ENCODE data around the gene CERCAM.

CERCAM gene

DNA sequence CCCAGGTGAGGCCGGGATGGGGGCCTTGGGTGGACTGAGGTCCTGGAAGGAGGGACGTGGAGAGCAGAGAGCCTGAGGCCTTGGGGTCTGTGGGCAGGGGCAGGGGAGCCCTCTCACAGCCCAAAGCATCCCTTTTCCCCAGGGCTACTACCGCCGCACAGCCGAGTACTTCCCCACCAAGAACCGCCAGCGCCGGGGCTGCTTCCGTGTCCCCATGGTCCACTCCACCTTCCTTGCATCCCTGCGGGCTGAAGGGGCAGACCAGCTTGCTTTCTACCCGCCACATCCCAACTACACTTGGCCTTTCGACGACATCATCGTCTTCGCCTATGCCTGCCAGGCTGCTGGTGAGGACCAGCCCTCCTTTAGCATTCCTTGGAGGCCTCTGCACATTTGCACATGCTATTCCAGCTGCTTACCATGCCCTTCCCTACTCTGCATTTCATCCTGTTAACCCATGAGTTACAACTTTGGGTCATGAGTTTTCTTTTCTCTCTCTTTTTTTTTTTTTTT, 3.7 kb downstream of the CERCAM start:
- no peak for DNase-seq (ENCODE audit: extremely low read depth, low read depth)
- H3K4me3 ChIP-seq (replicated peaks; ENCODE audit: low read depth, low read length): no peak overlapping the region
- TF ChIP-seq, protein P1, sequence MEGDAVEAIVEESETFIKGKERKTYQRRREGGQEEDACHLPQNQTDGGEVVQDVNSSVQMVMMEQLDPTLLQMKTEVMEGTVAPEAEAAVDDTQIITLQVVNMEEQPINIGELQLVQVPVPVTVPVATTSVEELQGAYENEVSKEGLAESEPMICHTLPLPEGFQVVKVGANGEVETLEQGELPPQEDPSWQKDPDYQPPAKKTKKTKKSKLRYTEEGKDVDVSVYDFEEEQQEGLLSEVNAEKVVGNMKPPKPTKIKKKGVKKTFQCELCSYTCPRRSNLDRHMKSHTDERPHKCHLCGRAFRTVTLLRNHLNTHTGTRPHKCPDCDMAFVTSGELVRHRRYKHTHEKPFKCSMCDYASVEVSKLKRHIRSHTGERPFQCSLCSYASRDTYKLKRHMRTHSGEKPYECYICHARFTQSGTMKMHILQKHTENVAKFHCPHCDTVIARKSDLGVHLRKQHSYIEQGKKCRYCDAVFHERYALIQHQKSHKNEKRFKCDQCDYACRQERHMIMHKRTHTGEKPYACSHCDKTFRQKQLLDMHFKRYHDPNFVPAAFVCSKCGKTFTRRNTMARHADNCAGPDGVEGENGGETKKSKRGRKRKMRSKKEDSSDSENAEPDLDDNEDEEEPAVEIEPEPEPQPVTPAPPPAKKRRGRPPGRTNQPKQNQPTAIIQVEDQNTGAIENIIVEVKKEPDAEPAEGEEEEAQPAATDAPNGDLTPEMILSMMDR (IDR thresholded peaks at IDR 0.05; ENCODE audit: low read depth, low read length, missing control alignments): no peak

GRCh38 chr9:128428644-128429512, 8.2 kb downstream of the CERCAM start:
- DNase-seq (ENCODE audit: extremely low read depth, low read depth): no peak
- no peak overlapping the region for H3K4me3 ChIP-seq (replicated peaks; ENCODE audit: low read depth, low read length)
- TF ChIP-seq, protein P1 (IDR thresholded peaks at IDR 0.05; ENCODE audit: low read depth, low read length, missing control alignments): no peak

GRCh38 chr9:128429513-128430086, 8.9 kb downstream of the CERCAM start:
- no peak overlapping the region for H3K4me3 ChIP-seq (replicated peaks; ENCODE audit: low read depth, low read length)
- DNase-seq (ENCODE audit: extremely low read depth, low read depth): no peak
- TF ChIP-seq, protein P1 (IDR thresholded peaks at IDR 0.05; ENCODE audit: low read depth, low read length, missing control alignments): no peak

GRCh38 chr9:128431207-128431606, 10.6 kb downstream of the CERCAM start:
- TF ChIP-seq, protein P1 (IDR thresholded peaks at IDR 0.05; ENCODE audit: low read depth, low read length, missing control alignments): no peak
- H3K4me3 ChIP-seq (replicated peaks; ENCODE audit: low read depth, low read length): no peak overlapping the region

DNA sequence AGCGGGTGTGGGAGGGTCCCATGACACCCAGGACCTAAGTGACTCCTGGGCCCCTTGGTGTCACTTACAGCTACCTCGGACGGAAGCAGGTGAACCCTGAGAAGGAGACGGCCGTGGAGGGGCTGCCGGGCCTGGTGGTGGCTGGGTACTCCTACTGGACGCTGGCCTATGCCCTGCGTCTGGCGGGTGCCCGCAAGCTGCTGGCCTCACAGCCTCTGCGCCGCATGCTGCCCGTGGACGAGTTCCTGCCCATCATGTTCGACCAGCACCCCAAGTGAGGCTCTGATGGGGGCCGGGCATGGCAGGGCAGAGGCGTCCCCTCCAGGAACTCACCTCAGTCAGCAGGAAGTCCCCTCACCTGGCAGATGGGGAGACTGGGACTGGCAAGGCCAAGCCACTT, 13.7 kb downstream of the CERCAM start:
- TF ChIP-seq, protein P1 (IDR thresholded peaks at IDR 0.05; ENCODE audit: low read depth, low read length, missing control alignments): no peak
- H3K4me3 ChIP-seq (replicated peaks; ENCODE audit: low read depth, low read length): no peak overlapping the region
- no peak for DNase-seq (ENCODE audit: extremely low read depth, low read depth)

More at GRCh38 chr9:128431207-128431606, 10.6 kb downstream of the CERCAM start:
- no peak for DNase-seq (ENCODE audit: extremely low read depth, low read depth)

DNA sequence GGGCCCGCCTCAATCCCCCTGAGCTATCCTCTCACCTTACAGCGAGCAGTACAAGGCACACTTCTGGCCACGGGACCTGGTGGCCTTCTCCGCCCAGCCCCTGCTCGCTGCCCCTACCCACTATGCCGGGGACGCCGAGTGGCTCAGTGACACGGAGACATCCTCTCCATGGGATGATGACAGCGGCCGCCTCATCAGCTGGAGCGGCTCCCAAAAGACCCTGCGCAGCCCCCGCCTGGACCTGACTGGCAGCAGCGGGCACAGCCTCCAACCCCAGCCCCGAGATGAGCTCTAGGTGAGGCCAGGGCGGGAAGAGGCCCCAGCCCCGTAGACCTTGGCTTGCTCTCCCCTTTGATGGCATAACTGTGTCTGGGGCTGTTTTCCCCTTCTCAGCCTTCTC, 15.0 kb downstream of the CERCAM start:
- TF ChIP-seq, protein P1 (IDR thresholded peaks at IDR 0.05; ENCODE audit: low read depth, low read length, missing control alignments): no peak
- no peak overlapping the region for H3K4me3 ChIP-seq (replicated peaks; ENCODE audit: low read depth, low read length)
- DNase-seq (ENCODE audit: extremely low read depth, low read depth): no peak
